A549 (cell line): ENCODE measurements around the gene TTYH3.
"Not testable (repeated sequence)": the region's sequence is repeated elsewhere in the genome, so short reads cannot be mapped to it uniquely, and the experiment has no call there.

ENCODE experiments used
- CEBPB ChIP-seq, 2 experiments: fragments of >200 bp in 1 of 2; sonication (Bioruptor Twin) in 1 of 2; formaldehyde crosslinking in 1 of 2; IDR thresholded peaks; 2 replicates each; pipeline ENCODE4 v1.6.1; 2012 to 2016
- EP300 ChIP-seq, 2 experiments: fragments of >200 bp; sonication (Bioruptor Twin); formaldehyde crosslinking; IDR thresholded peaks; 2 replicates in 1 of 2; 3 replicates in 1 of 2; pipeline ENCODE4 v1.6.1; 2016 to 2017
- HEYL ChIP-seq: fragments of 250-450 bp; sonication (Bioruptor Pico); IDR thresholded peaks from 2 replicates; pipeline ENCODE4 v1.8.0; 2021; ENCODE audit warnings: mild to moderate bottlenecking, moderate library complexity
- HOXB13 ChIP-seq: fragments of 250-450 bp; sonication (Bioruptor Pico); IDR thresholded peaks from 2 replicates; pipeline ENCODE4 v1.5.0; 2020; ENCODE audit warnings: low read depth, mild to moderate bottlenecking, moderate library complexity
- POLR2A ChIP-seq: IDR thresholded peaks from 2 replicates; pipeline ENCODE4 v1.6.1; 2012; ENCODE audit warnings: mild to moderate bottlenecking, low read length
- RAD21 ChIP-seq, 2 experiments: fragments of >200 bp in 1 of 2; sonication (Bioruptor Twin) in 1 of 2; formaldehyde crosslinking in 1 of 2; IDR thresholded peaks in 1 of 2; conservative IDR thresholded peaks in 1 of 2; 2 replicates in 1 of 2; 3 replicates in 1 of 2; pipeline ENCODE4 v1.6.1; 2012 to 2018; ENCODE audit warnings: inconsistent platforms in 1 of 2
- RCOR1 ChIP-seq: fragments of 150-350 bp; IDR thresholded peaks from 2 replicates; pipeline ENCODE4 v1.6.1; 2014; ENCODE audit warnings: antibody characterized with exemption, low read length, low read depth
- TP53 ChIP-seq: fragments of 250-450 bp; sonication (Bioruptor Pico); IDR thresholded peaks from 2 replicates; pipeline ENCODE4 v1.5.0; 2021; ENCODE audit warnings: mild to moderate bottlenecking, moderate library complexity
- TF ChIP-seq, protein P1 (sequence below): fragments of >200 bp; sonication (Bioruptor Twin); formaldehyde crosslinking; IDR thresholded peaks from 3 replicates; pipeline ENCODE4 v1.5.1; 2016
- TF ChIP-seq, protein P2 (sequence below): fragments of 200-600 bp; sonication (generic); IDR thresholded peaks from 2 replicates; pipeline ENCODE4 v1.6.1; 2016; ENCODE audit warnings: antibody characterized with exemption, mild to moderate bottlenecking, moderate library complexity
- TF ChIP-seq, protein P3 (sequence below): fragments of 450-650 bp; IDR thresholded peaks from 2 replicates; pipeline ENCODE4 v1.6.1; 2014; ENCODE audit warnings: antibody characterized with exemption
- TF ChIP-seq, protein P4 (sequence below): fragments of 250-450 bp; sonication (Bioruptor Pico); IDR thresholded peaks from 2 replicates; pipeline ENCODE4 v1.5.0; 2021; ENCODE audit warnings: mild to moderate bottlenecking, moderate library complexity, borderline replicate concordance

DNA sequence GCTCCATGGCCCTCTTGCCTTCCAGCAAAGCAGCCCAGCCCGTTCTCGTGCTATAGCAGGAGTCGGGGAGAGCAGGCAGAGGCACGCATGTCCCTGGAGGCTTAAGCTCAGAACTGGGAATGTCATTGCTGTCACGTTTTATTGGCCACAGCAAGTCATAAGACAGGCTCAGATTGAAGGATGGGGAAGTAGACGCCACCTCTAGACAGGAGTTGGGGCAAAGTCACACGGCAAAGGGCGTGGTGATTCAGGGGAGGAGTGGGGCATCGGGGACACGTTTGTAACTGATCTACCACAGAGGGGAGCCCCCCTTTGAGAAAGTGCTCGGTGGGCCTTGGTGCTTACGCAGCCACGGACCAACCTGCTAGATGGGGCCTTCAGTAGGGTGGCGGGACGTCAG, 46.7 kb downstream of the TTYH3 start:
- TF ChIP-seq TP53; RAD21 (conservative IDR thresholded peaks at IDR 0.05 in 1 of 2, IDR thresholded peaks at IDR 0.05 in 1 of 2); EP300 (IDR thresholded peaks at IDR 0.05); POLR2A; CEBPB (IDR thresholded peaks at IDR 0.05); HEYL (CRISPR knock-in tag); HOXB13 (CRISPR knock-in tag); RCOR1: not testable (repeated sequence)
- TF ChIP-seq, protein P1, sequence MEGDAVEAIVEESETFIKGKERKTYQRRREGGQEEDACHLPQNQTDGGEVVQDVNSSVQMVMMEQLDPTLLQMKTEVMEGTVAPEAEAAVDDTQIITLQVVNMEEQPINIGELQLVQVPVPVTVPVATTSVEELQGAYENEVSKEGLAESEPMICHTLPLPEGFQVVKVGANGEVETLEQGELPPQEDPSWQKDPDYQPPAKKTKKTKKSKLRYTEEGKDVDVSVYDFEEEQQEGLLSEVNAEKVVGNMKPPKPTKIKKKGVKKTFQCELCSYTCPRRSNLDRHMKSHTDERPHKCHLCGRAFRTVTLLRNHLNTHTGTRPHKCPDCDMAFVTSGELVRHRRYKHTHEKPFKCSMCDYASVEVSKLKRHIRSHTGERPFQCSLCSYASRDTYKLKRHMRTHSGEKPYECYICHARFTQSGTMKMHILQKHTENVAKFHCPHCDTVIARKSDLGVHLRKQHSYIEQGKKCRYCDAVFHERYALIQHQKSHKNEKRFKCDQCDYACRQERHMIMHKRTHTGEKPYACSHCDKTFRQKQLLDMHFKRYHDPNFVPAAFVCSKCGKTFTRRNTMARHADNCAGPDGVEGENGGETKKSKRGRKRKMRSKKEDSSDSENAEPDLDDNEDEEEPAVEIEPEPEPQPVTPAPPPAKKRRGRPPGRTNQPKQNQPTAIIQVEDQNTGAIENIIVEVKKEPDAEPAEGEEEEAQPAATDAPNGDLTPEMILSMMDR: not testable (repeated sequence)
- TF ChIP-seq, protein P2, sequence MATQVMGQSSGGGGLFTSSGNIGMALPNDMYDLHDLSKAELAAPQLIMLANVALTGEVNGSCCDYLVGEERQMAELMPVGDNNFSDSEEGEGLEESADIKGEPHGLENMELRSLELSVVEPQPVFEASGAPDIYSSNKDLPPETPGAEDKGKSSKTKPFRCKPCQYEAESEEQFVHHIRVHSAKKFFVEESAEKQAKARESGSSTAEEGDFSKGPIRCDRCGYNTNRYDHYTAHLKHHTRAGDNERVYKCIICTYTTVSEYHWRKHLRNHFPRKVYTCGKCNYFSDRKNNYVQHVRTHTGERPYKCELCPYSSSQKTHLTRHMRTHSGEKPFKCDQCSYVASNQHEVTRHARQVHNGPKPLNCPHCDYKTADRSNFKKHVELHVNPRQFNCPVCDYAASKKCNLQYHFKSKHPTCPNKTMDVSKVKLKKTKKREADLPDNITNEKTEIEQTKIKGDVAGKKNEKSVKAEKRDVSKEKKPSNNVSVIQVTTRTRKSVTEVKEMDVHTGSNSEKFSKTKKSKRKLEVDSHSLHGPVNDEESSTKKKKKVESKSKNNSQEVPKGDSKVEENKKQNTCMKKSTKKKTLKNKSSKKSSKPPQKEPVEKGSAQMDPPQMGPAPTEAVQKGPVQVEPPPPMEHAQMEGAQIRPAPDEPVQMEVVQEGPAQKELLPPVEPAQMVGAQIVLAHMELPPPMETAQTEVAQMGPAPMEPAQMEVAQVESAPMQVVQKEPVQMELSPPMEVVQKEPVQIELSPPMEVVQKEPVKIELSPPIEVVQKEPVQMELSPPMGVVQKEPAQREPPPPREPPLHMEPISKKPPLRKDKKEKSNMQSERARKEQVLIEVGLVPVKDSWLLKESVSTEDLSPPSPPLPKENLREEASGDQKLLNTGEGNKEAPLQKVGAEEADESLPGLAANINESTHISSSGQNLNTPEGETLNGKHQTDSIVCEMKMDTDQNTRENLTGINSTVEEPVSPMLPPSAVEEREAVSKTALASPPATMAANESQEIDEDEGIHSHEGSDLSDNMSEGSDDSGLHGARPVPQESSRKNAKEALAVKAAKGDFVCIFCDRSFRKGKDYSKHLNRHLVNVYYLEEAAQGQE: not testable (repeated sequence)
- TF ChIP-seq, protein P3, sequence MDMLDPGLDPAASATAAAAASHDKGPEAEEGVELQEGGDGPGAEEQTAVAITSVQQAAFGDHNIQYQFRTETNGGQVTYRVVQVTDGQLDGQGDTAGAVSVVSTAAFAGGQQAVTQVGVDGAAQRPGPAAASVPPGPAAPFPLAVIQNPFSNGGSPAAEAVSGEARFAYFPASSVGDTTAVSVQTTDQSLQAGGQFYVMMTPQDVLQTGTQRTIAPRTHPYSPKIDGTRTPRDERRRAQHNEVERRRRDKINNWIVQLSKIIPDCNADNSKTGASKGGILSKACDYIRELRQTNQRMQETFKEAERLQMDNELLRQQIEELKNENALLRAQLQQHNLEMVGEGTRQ: not testable (repeated sequence)
- TF ChIP-seq, protein P4, sequence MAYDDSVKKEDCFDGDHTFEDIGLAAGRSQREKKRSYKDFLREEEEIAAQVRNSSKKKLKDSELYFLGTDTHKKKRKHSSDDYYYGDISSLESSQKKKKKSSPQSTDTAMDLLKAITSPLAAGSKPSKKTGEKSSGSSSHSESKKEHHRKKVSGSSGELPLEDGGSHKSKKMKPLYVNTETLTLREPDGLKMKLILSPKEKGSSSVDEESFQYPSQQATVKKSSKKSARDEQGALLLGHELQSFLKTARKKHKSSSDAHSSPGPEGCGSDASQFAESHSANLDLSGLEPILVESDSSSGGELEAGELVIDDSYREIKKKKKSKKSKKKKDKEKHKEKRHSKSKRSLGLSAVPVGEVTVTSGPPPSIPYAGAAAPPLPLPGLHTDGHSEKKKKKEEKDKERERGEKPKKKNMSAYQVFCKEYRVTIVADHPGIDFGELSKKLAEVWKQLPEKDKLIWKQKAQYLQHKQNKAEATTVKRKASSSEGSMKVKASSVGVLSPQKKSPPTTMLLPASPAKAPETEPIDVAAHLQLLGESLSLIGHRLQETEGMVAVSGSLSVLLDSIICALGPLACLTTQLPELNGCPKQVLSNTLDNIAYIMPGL (CRISPR knock-in tag): not testable (repeated sequence)
